ENCODE measurements around the gene MFGE8.

MFGE8 gene

DNA sequence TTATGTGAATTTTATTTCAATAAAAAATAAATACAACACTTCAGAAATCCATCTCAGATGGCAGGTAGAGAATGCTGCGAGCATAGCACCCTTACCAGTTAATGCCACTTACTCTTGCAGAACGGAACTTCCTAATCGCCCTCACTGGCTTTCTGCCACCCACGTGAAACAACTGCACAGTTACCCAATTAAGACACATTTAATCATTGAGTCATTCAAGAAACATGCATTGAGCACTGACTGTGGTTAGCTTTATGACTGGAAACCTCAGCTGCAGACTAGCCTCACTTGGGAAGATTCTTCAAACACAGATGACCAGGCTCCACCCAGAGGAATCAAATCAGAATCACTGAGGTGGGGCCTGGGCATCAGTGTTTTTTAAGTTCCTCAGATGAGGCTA is 5.6 kb upstream of the MFGE8 start:
- DNase-seq: no peak

DNA sequence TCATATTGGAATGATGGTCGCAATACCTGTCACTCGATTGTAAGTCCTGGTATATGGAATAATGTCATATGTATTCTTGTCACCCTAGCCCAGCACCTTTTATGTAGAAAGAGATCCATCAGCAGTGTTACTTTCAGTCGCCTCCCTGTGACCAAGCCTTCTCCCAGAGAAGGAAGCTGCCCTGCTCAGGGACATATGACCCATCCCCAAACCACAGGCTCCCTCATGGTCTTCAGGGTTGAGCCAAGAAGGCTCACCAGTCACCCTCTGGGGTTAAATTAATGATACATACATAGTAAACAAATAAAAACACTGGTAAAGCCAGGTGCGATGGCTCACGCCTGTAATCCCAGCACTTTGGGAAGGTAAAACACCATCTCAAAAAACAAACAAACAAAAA is 4.6 kb upstream of the MFGE8 start:
- no peak for DNase-seq

GRCh38 chr15:88915354-88915753 is 2.2 kb upstream of the MFGE8 start:
- DNase-seq: no peak

DNA sequence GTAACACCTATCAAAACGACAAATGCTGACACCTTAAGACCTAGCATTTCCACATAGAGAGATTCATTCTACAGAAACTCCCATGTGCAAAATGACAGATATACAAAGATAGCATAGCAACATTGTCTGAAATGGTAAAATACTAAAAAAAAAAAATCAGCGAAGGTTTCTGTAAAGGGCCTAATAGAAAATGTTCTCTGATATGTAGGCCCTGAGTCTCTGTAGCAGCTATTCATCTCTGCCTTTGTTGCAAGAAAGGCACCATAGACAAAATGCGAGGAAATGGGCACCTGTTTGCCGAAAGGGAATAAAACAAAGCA is 631 bp upstream of the MFGE8 start:
- no peak for DNase-seq

DNA sequence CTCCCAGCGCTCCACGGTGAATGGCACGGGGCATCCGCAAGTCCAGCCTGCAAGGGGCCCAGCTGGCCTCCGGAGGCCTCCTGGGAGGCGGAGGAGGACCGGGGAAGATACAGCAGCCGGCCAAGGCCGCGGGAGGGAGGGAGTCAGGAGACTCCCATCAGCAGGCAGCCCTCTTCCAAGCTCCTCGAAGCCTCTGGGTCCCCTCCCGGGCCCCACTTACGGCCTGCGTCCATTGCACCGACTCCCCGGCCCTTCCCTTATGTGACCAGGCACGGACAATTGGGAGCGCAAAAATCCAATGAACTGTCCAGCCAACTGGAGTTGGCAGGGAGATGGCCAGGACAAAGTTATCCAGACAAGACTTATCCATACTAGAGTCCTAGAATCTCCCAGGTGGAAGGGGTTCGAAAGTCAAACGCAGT is 668 bp downstream of the MFGE8 start:
- DNase-seq: no peak

GRCh38 chr15:88911766-88912118 is 1.4 kb downstream of the MFGE8 start:
- DNase-seq: no peak

DNA sequence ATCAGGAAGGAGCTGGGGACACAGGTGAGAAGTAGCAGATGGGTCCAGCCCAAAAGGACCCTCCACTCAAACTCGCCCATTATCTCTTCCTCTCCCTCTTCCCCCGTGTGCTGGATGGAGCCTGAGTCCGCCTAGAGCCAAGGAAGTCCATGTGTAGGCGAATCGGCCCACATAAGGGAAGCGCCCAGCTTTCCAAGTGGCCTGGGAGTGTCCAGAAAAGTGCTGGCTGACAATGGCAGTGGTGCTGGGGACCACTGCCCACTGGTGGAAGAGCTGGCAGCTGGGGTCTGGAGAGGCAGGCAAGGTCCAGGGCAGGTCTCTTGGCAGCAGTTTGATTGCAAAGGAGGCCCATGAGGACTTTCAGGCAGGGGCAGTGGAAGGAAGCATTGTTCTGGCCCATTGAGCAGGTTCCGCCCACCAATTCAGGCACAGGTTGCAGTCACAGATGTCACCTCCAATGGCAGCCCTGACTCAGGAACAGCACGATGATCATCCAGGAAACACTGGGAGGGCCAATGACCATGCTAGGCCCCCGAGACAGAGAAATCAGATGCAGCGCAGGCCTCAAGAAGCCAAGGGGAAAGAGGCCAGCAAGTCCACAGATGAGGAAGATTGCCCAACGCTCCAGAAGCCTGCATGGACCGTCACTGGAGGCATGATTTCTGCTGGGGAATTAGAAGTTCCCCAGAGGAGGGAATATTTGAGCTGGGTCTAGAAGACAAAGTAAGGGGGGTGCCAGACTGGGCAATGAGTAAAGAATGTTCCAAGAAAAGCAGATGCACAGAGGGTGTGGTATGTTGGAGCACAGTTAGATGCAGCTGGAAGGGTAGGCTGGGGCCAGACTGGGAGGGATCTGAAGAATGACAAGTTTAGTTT is 3.0 kb downstream of the MFGE8 start:
- no peak for DNase-seq

DNA sequence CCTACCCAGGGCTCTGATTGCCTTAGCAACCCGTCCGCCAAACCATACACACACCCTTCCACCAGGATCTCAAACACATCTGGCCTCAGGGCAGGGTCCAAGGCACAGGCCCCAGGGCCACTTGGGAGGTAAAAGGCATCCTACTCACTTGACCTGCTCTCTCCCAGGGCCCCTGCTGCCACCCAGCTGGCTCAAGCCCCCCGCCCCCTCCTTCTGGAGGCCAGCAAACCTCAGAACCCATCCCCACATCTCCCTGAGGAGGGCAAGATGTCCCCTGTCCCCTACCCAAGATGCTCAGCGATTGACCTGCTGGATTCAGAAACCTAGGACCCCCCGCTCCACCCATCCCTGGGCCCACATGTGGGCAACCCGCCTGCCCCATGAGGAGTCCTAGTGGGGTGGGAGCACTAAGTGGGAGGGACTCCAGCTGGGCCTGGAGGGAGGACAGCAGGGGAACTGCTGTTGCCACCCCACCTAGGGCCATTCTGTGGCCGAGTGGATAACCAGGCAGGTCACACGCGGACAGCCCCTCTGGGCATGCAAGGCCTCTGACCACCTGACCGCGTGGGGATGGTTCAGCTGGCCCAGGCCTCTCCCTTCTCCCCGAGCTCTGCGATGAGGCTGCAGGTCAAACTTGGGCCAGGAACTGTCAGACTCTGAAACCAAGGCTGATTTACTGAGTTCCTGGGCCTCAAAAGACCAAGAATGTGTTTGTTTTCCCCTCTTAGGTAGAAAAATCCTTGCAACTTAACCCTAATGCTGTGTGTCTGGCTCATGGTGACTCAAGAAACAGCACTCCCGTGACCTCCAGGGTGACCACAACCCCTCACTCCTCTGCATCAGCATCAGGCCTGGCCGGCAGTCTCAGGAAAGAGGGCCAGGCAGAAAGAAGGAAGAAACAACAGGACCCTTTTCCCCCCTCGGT is 4.2 kb downstream of the MFGE8 start:
- DNase-seq: no peak

GRCh38 chr15:88908123-88908522 is 5.1 kb downstream of the MFGE8 start:
- no peak for DNase-seq

- DNase-seq: no peak
These were observed 6.1 kb downstream of the MFGE8 start for GRCh38 chr15:88907111-88907510.

- DNase-seq: no peak
These were observed 6.6 kb downstream of the MFGE8 start for GRCh38 chr15:88906551-88906950.

DNA sequence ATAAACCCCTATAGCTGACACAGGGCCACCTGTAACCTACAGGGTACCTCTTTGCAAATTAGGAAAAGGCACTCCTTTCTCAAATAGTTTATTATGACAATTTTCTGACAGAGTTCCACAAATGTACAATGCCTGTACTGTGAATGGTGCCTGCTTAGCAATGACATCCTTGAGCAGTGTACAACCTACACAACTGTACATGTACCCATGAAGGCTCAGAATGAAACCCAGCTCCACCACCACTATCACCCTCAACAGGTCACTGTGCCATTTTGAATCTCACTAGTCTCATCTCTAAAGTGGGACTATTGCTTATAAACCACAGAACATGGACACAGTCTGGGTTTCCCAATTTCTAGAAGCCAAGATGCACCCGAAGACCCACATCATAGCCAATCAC is 7.0 kb downstream of the MFGE8 start:
- DNase-seq: no peak

- no peak for DNase-seq
These were observed 7.6 kb downstream of the MFGE8 start for GRCh38 chr15:88905576-88905975.

DNA sequence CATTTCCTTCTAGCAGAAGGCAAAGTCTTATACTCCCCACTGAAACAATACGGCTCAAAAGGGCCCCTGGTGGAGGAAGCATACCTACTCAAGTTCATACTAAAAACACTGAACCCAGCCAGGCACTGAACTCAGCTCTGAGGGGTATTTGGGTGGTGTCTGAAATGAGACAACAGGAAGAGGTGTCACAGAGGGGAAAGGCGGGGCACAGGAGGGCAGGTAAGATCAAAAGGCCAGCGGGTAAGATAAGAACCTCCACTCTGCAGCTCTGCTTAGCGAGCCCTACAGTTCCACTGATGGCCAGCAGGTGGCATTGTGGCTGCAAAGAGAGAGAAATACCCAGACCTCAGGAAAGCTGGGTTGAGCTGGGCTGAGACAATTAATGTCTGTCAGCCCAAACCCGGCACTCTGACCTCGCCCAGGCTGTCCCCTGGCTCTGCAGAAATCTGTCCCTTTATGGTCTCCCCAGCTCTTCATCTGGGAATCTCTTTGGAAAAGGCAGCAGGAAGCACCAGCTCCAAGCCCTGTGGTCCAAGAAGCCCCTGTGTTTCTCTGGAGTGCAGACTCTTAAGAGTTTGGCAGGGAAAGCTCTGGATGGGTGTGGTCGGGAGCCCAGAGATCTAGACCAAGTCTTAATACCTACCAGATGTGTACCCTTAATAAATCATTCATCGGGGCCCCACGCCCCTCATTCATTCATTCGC is 8.4 kb downstream of the MFGE8 start:
- peak; percentile 95 for DNase-seq

GRCh38 chr15:88904257-88904623 is 8.9 kb downstream of the MFGE8 start:
- no peak for DNase-seq

- no peak for DNase-seq
These were observed 10.3 kb downstream of the MFGE8 start for GRCh38 chr15:88902846-88903245.

GRCh38 chr15:88902221-88902835 is 10.9 kb downstream of the MFGE8 start:
- DNase-seq: no peak

DNA sequence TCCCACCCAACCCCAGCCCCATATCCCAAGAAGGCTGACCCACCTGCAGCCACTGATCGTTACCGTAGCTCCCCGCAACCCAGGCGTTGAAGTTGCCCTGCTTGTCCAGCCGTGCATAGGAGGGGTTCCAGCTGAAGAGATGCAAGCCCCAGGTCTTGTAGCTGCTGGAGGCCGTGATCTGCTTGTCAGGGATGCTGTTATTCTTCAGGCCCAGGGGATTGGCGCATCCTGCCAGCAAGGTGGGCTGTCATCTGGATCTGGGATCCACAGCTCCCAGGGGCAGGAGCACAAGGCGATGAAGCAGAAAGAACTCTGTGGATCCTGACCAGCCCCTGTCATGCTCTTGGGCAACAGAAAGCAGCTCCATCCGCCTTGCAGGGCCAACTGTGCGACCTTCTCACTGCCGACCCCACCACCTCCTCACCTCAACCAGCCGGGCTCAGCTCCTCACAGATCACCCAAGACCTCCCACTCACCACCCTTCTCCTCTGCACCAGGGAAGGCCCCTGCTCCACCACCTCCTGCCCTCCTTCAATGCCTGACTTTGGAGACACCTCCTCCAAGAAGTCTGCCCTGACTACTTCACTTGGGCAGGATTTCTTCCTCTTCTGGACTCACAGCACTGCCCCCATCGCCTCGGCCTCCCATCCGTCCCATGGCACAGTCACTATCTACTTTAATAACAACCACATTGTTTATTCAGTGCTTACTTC is 11.5 kb downstream of the MFGE8 start:
- no peak for DNase-seq

DNA sequence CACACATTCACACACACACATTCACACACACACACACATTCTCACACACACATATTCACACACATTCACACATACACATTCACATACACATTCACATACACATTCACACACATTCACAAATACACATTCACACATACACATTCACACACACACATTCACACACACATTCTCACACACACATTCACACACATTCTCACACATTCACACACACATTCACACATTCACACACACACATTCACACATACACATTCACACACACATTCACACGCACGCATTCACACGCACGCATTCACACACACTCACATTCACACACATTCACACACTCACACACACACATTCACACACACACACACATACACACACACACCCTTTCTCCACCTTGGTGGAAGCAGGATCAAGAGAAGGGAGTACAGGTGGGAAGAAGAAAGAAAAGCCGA is 12.2 kb downstream of the MFGE8 start:
- DNase-seq: no peak

DNA sequence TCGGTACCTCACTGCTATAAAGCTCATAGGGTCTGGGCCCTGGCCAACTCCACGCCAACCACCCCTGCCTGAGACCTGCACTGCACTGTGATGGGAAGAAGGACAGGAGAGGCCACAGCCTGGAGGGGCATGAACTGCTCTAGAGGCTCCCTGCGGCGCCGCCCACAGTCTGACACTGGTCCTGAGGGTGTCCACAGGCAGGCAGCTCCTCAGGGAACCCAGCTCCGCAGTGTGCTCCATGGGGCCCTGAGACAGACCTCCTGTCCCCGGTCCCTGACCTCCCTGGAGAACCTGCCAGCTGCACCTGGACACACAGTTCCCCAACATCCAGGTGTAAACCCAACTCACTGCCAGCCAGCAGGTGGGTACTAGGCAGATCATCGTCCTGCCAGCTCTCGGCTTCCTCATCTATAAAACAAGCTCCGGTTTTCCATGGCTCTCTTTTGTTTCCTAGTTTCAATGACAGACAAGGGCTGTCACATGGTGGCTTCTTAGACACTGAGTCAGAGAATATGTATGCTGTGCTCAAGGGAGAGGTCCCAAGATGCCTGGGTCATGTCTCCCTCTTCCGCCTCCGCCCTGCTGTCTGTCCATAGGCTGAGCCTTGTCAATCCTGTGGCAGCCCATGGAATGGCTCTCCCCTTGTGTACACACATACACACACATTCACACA is 12.7 kb downstream of the MFGE8 start:
- DNase-seq: no peak

- no peak for DNase-seq
These were observed 13.9 kb downstream of the MFGE8 start for GRCh38 chr15:88899251-88899650.

DNA sequence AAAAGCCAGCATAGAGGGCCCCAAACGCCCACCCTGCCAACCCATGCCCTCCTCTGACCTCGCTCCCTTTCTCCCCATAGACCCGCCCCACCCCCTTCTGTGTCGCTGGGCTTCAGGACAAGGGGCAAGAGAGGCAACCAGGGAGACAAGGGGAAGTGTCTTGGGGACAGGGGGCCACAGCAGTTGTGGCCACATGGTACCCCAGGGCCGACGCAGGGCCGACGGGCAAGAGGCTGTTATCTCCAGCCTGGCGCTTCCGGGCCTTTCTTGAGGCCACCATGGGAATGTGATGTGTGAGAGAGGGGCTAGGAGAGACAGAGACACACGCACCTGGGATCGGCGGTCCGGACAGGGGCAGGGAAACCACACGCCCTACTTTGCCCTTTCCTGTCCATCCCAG is 14.4 kb downstream of the MFGE8 start:
- no peak for DNase-seq

Measured in CD4-positive, alpha-beta T cell treated with Interleukin-17A for 4 hours (primary cell).